GM19455 (cell line): ENCODE data around the gene PSMD5.

Experiments used
- ATAC-seq: cut with Tn5 transposase; IDR thresholded peaks from one replicate; pipeline ENCODE4 v1.9.1; 2021; ENCODE audit not compliant: unreplicated experiment

Gene PSMD5

GRCh38 chr9:120856700-120857099 is 14.0 kb upstream of the PSMD5 start:
- no peak for ATAC-seq

- no peak for ATAC-seq
These were observed 13.3 kb upstream of the PSMD5 start for GRCh38 chr9:120855827-120856670.

GRCh38 chr9:120854596-120855327 is 12.0 kb upstream of the PSMD5 start:
- no peak for ATAC-seq

- no peak for ATAC-seq
These were observed 10.5 kb upstream of the PSMD5 start for GRCh38 chr9:120853198-120853597.

GRCh38 chr9:120852240-120853010 is 9.7 kb upstream of the PSMD5 start:
- no peak for ATAC-seq

- no peak for ATAC-seq
These were observed 8.7 kb upstream of the PSMD5 start for GRCh38 chr9:120851449-120851848.

GRCh38 chr9:120850315-120850714 is 7.6 kb upstream of the PSMD5 start:
- no peak for ATAC-seq

GRCh38 chr9:120846906-120847305 is 4.2 kb upstream of the PSMD5 start:
- ATAC-seq, result no peak

GRCh38 chr9:120846251-120846889 is 3.6 kb upstream of the PSMD5 start:
- ATAC-seq, result no peak

GRCh38 chr9:120845255-120845654 is 2.5 kb upstream of the PSMD5 start:
- no peak for ATAC-seq

- no peak for ATAC-seq
These were observed 615 bp downstream of the PSMD5 start for GRCh38 chr9:120841930-120842684.

- ATAC-seq, result no peak
These were observed 3.6 kb downstream of the PSMD5 start for GRCh38 chr9:120839146-120839545.

- no peak for ATAC-seq
These were observed 4.8 kb downstream of the PSMD5 start for GRCh38 chr9:120837921-120838320.

GRCh38 chr9:120833325-120833724 is 9.4 kb downstream of the PSMD5 start:
- no peak for ATAC-seq

GRCh38 chr9:120832807-120833206 is 9.9 kb downstream of the PSMD5 start:
- no peak for ATAC-seq

GRCh38 chr9:120830865-120831264 is 11.9 kb downstream of the PSMD5 start:
- no peak for ATAC-seq

- ATAC-seq, result no peak
These were observed 12.6 kb downstream of the PSMD5 start for GRCh38 chr9:120830151-120830550.

- no peak for ATAC-seq
These were observed 13.1 kb downstream of the PSMD5 start for GRCh38 chr9:120829650-120830049.

GRCh38 chr9:120820095-120820494 is 22.6 kb downstream of the PSMD5 start:
- no peak for ATAC-seq

- ATAC-seq, result no peak
These were observed 24.1 kb downstream of the PSMD5 start for GRCh38 chr9:120818595-120818994.
